ENCODE results near the gene TNRC18.

- TF ChIP-seq, protein P1, sequence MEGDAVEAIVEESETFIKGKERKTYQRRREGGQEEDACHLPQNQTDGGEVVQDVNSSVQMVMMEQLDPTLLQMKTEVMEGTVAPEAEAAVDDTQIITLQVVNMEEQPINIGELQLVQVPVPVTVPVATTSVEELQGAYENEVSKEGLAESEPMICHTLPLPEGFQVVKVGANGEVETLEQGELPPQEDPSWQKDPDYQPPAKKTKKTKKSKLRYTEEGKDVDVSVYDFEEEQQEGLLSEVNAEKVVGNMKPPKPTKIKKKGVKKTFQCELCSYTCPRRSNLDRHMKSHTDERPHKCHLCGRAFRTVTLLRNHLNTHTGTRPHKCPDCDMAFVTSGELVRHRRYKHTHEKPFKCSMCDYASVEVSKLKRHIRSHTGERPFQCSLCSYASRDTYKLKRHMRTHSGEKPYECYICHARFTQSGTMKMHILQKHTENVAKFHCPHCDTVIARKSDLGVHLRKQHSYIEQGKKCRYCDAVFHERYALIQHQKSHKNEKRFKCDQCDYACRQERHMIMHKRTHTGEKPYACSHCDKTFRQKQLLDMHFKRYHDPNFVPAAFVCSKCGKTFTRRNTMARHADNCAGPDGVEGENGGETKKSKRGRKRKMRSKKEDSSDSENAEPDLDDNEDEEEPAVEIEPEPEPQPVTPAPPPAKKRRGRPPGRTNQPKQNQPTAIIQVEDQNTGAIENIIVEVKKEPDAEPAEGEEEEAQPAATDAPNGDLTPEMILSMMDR (IDR thresholded peaks at IDR 0.05): no peak
- TF ChIP-seq POLR2A (IDR thresholded peaks at IDR 0.05): no peak
- no peak for TF ChIP-seq POLR2AphosphoS5 (IDR thresholded peaks at IDR 0.05)
Observed at GRCh38 chr7:5472432-5473315, 49.0 kb upstream of the TNRC18 start.
